Endothelial cell of umbilical vein (primary cell): ENCODE results near the gene GALNT2. TPM values are rescaled to one million over a fixed set of nuclear protein-coding genes. Genes with fewer than 3 reads are reported as not detected.

Experiments used
- BruUV-seq: library from RNA; stranded (reverse); fragments of 400-500 nt; replicated peaks from 2 replicates; lab custom pipeline; 2021; lab: Mats Ljungman, UMichigan
- CTCF ChIA-PET: fragments of 300-600, 350-600 bp; sonication (Branson Sonifier 250); formaldehyde crosslinking; loops from one replicate; lab custom pipeline; 2021; ENCODE audit warnings: antibody characterized with exemption, inconsistent platforms; lab: Charles Lee
- POLR2A ChIA-PET: fragments of 300-600, 350-600 bp; sonication (Branson Sonifier 250); formaldehyde crosslinking; loops from one replicate; lab custom pipeline; 2021; ENCODE audit warnings: antibody characterized with exemption, inconsistent platforms; lab: Charles Lee
- DNase-seq: peaks from one replicate; pipeline ENCODE4 v3.0.0-alpha.2; 2011; ENCODE audit warnings: low read depth, low spot score
- FAIRE-seq: peaks from 2 replicates; lab custom pipeline; 2011; peaks lifted over from hg19 to GRCh38; lab: Jason Lieb, UNC
- H2AFZ ChIP-seq: 2 replicates; pipeline ENCODE4 v1.6.0; 2012; ENCODE audit warnings: low read depth, low read length, control low read depth, inconsistent platforms
- H3K27ac ChIP-seq: 2 replicates; pipeline ENCODE4 v1.5.1; 2011; ENCODE audit warnings: low read depth, mild to moderate bottlenecking, control low read depth, low read length, moderate library complexity; ENCODE audit not compliant: insufficient read depth
- H3K27me3 ChIP-seq, 2 experiments: 2 replicates each; pipeline versions ENCODE4 v1.6.0 to v1.6.1; 2011; ENCODE audit warnings: low read length in 2 of 2, mixed read lengths in 1 of 2; ENCODE audit not compliant: control insufficient read depth in 2 of 2, insufficient read depth in 2 of 2
- H3K36me3 ChIP-seq, 2 experiments: 2 replicates in 1 of 2; 3 replicates in 1 of 2; pipeline ENCODE4 v1.5.1; 2011; ENCODE audit warnings: low read length in 2 of 2, mild to moderate bottlenecking in 1 of 2, moderate library complexity in 1 of 2; ENCODE audit not compliant: control insufficient read depth in 2 of 2, insufficient read depth in 2 of 2; ENCODE audit errors: extremely low read depth in 1 of 2
- H3K4me1 ChIP-seq: 3 replicates; pipeline ENCODE4 v1.5.1; 2011; ENCODE audit warnings: mild to moderate bottlenecking, low read length; ENCODE audit not compliant: control insufficient read depth, insufficient read depth; ENCODE audit errors: extremely low read depth
- H3K4me2 ChIP-seq: 2 replicates; pipeline ENCODE4 v1.6.1; 2011; ENCODE audit warnings: low read length, control low read depth, mixed read lengths; ENCODE audit not compliant: insufficient read depth
- H3K4me3 ChIP-seq, 3 experiments: fragments of 200-600 bp in 1 of 3; sonication (generic), shearing (Covaris generic) in 1 of 3; replicated peaks in 1 of 3; 2 replicates each; pipeline ENCODE4 v1.5.1; 2011 to 2016; ENCODE audit warnings: control low read depth in 3 of 3, low read length in 3 of 3, mild to moderate bottlenecking in 2 of 3, inconsistent platforms in 1 of 3, low read depth in 1 of 3, moderate library complexity in 1 of 3; ENCODE audit not compliant: insufficient read depth in 1 of 3
- H3K79me2 ChIP-seq: 2 replicates; pipeline ENCODE4 v1.6.0; 2012; ENCODE audit warnings: low read length, inconsistent platforms; ENCODE audit not compliant: control insufficient read depth, insufficient read depth
- H3K9ac ChIP-seq: replicated peaks from 2 replicates; pipeline ENCODE3; 2011; ENCODE audit warnings: low read length, control low read depth; ENCODE audit not compliant: insufficient read depth; ENCODE audit errors: extremely low read depth
- H3K9me1 ChIP-seq: replicated peaks from 3 replicates; pipeline ENCODE4 v1.6.0; 2011; ENCODE audit warnings: mild to moderate bottlenecking, low read length; ENCODE audit not compliant: control insufficient read depth, insufficient read depth; ENCODE audit errors: extremely low read depth
- H3K9me3 ChIP-seq: replicated peaks from 2 replicates; pipeline ENCODE4 v1.5.1; 2012; ENCODE audit warnings: low read length, inconsistent platforms; ENCODE audit not compliant: control insufficient read depth, insufficient read depth
- H4K20me1 ChIP-seq: replicated peaks from 2 replicates; pipeline ENCODE3; 2011; ENCODE audit warnings: mild to moderate bottlenecking, low read length; ENCODE audit not compliant: control insufficient read depth, insufficient read depth; ENCODE audit errors: extremely low read depth
- EZH2 ChIP-seq: IDR thresholded peaks from 2 replicates; pipeline ENCODE4 v1.6.1; 2012; ENCODE audit warnings: borderline replicate concordance, low read depth, mild to moderate bottlenecking, moderate library complexity, low read length, inconsistent platforms; ENCODE audit not compliant: severe bottlenecking
- FOS ChIP-seq: IDR thresholded peaks from 2 replicates; pipeline ENCODE4 v1.6.1; 2011; ENCODE audit warnings: mild to moderate bottlenecking, low read length, moderate library complexity, borderline replicate concordance; ENCODE audit not compliant: insufficient read depth
- JUN ChIP-seq: IDR thresholded peaks from 2 replicates; pipeline ENCODE4 v1.6.1; 2011; ENCODE audit warnings: borderline replicate concordance, low read depth; ENCODE audit not compliant: insufficient read length, insufficient read depth
- POLR2A ChIP-seq: IDR thresholded peaks from 2 replicates; pipeline ENCODE4 v1.6.1; 2012; ENCODE audit warnings: low read depth, mild to moderate bottlenecking, control low read depth, low read length
- dilution Hi-C: fragments of 300-500 bp; cut with MboI; formaldehyde crosslinking; loops from one replicate; pipeline ENCODE4 v1.15.0; 2019; ENCODE audit warnings: low sequenced_read_pairs; ENCODE audit not compliant: extremely low pct_ligation_motif_present
- intact Hi-C: fragments of 100-400 bp; cut with micrococcal nuclease; formaldehyde crosslinking; loops from one replicate; pipeline ENCODE4 v1.10.0; 2022
- polyA plus RNA-seq, 4 experiments: library from polyadenylated mRNA; depleted of rRNA in 3 of 4; stranded (reverse) in 3 of 4; unstranded in 1 of 4; fragments of >200 nt; gene quantifications; 2 replicates each; pipeline versions ENCODE4 v1.2.1 to v1.2.3, GENCODE V29; 2011 to 2012; ENCODE audit warnings: missing spikeins in 1 of 4
- total RNA-seq: library from RNA; stranded (reverse); gene quantifications from 2 replicates; pipeline ENCODE4 v1.2.3, GENCODE V29; 2021
- TF ChIP-seq, protein P1 (sequence below): IDR thresholded peaks from 2 replicates; pipeline ENCODE4 v1.6.1; 2011; ENCODE audit not compliant: insufficient read depth, insufficient read length
- TF ChIP-seq, protein P2 (sequence below), 2 donors: IDR thresholded peaks; 1 replicate in 1 of 2; 2 replicates in 1 of 2; pipeline ENCODE4 v1.5.1; 2011; ENCODE audit warnings: low read length in 2 of 2, mild to moderate bottlenecking in 2 of 2, moderate library complexity in 2 of 2, control low read depth in 1 of 2, inconsistent platforms in 1 of 2, low read depth in 1 of 2; ENCODE audit not compliant: insufficient read depth in 1 of 2; ENCODE audit errors: extremely low read depth in 1 of 2

Gene GALNT2
- total and polyA plus RNA-seq, 2 donors (not counting 3 experiments of a cell fraction or from before 2014, with no cell fraction given), result 56.3 to 77.5 TPM

DNA sequence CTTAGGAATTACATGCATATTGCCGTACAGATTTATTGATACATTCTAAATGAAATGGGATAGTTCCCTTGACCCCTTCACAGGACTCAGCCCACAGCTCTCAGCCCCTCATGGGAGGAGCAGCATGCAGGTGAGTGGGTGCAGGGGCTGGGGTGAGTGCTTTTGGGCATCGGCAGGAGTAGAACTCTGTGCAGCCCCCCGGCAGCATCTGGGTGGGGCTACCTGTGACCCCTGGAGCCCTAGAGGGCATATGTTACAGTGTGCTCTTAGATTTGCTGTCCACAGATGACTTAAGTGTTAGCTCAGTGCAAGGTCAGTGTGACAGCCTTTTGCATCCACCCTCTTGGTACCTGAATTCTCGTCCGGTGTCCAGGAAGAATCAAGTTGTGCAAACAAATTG is 120.3 kb downstream of the GALNT2 start:
- Histone ChIP-seq H3K9ac (no peak overlapping the region), H3K79me2 (no peaks in the 10 kb centered on the region), H3K4me2 (no peak overlapping the region), H3K4me1 (peaks cover 33% of the 10 kb centered on the region), H4K20me1 (no peaks in the 10 kb centered on the region), H3K27ac (no peak overlapping the region), H2AFZ (no peak overlapping the region), H3K36me3 (no peaks in the 10 kb centered on the region), H3K4me3 (no peak overlapping the region), H3K9me3 (no peaks in the 10 kb centered on the region), H3K27me3 (no peaks in the 10 kb centered on the region), H3K9me1 (no peaks in the 10 kb centered on the region)
- CTCF ChIA-PET, result interaction anchor here (1.1 to 2.3 kb wide), 3 partner anchors 18 to 28 kb away, joined by 5 to 9 read pairs (median 8); no protein-coding TSS in a partner anchor
- POLR2A ChIA-PET, result no interaction called here
- no TSS peak for BruUV-seq
- DNase-seq, result no peak
- intact Hi-C loops (loop anchor here (2.0 to 5.0 kb wide), 2 partner anchors 26 to 105 kb away; no protein-coding TSS in a partner anchor), dilution Hi-C loops (no loop called here)
- FAIRE-seq, result no peak
- TF ChIP-seq, protein P1, sequence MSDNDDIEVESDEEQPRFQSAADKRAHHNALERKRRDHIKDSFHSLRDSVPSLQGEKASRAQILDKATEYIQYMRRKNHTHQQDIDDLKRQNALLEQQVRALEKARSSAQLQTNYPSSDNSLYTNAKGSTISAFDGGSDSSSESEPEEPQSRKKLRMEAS, result no peak
- no peak for TF ChIP-seq FOS
- TF ChIP-seq, protein P2, sequence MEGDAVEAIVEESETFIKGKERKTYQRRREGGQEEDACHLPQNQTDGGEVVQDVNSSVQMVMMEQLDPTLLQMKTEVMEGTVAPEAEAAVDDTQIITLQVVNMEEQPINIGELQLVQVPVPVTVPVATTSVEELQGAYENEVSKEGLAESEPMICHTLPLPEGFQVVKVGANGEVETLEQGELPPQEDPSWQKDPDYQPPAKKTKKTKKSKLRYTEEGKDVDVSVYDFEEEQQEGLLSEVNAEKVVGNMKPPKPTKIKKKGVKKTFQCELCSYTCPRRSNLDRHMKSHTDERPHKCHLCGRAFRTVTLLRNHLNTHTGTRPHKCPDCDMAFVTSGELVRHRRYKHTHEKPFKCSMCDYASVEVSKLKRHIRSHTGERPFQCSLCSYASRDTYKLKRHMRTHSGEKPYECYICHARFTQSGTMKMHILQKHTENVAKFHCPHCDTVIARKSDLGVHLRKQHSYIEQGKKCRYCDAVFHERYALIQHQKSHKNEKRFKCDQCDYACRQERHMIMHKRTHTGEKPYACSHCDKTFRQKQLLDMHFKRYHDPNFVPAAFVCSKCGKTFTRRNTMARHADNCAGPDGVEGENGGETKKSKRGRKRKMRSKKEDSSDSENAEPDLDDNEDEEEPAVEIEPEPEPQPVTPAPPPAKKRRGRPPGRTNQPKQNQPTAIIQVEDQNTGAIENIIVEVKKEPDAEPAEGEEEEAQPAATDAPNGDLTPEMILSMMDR (IDR thresholded peaks at IDR 0.05; ENCODE audit: extremely low read depth in 1 of 2, insufficient read depth in 1 of 2, low read depth in 1 of 2, low read length in 2 of 2), result no peak
- no peak for TF ChIP-seq POLR2A

DNA sequence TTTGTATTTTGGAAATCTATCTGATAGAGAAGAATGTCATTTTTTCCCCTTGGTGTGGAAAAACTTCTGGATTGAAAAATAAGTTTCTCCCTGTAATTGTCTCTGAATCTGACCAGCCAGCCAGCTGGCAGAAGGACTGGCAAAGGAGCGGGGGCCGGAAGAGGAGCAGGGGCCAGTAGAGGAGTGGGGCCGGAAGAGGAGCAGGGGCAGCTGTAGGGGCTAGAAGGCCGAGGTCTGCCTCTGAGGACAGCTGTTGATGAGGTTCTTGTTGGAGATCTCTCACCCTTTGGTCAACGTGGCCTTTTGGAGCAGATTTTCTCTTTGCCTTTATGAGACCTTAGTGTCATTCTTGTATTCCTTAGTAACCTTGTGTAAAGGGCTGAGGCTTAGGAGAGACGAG is 121.8 kb downstream of the GALNT2 start:
- Histone ChIP-seq H3K36me3 (no peaks in the 10 kb centered on the region), H3K9me3 (no peaks in the 10 kb centered on the region), H4K20me1 (no peaks in the 10 kb centered on the region), H3K79me2 (no peaks in the 10 kb centered on the region), H3K27ac (no peak overlapping the region), H3K4me1 (peaks cover 33% of the 10 kb centered on the region), H2AFZ (no peak overlapping the region), H3K9ac (no peak overlapping the region), H3K4me2 (no peak overlapping the region), H3K4me3 (no peak overlapping the region), H3K27me3 (no peaks in the 10 kb centered on the region), H3K9me1 (no peaks in the 10 kb centered on the region)
- intact Hi-C loops (loop anchor here (5.0 kb wide), 1 partner anchor 107 kb away; no protein-coding TSS in a partner anchor), dilution Hi-C loops (no loop called here)
- BruUV-seq, result no TSS peak
- FAIRE-seq (no peak), DNase-seq (no peak)
- TF ChIP-seq EZH2, result no peak
- no peak for TF ChIP-seq JUN
- CTCF ChIA-PET, result no interaction called here
- POLR2A ChIA-PET, result no interaction called here
